HG02642 (cell line): ENCODE data around the gene USP28.
"Not testable (repeated sequence)": the region's sequence is repeated elsewhere in the genome, so short reads cannot be mapped to it uniquely, and the experiment has no call there.

ENCODE experiments used
- ATAC-seq: cut with Tn5 transposase; IDR thresholded peaks from one replicate; pipeline ENCODE4 v1.9.1; 2021; ENCODE audit warnings: mild to moderate bottlenecking; ENCODE audit not compliant: unreplicated experiment, poor library complexity

Gene USP28

DNA sequence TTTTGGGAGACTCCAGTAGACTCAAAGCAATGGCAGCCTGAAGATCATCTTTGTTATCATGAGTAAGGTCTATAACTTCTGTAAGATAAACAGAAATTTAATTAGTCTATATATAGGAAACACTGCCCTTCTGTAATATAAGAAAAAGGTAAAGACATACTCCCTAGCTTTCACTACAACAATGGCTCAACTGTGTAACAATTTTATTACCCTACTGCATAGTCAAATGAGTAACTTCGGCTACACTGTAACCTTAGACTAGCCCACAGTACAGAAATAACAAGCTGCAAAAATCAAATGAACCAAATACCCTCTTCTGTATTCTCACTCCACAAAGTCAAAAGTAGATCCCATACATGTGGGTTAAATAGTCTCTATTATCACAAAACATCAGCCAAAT, 33.7 kb downstream of the USP28 start:
- ATAC-seq: peak; percentile 19

GRCh38 chr11:113840932-113841664, 34.3 kb downstream of the USP28 start:
- peak; percentile 42 for ATAC-seq

DNA sequence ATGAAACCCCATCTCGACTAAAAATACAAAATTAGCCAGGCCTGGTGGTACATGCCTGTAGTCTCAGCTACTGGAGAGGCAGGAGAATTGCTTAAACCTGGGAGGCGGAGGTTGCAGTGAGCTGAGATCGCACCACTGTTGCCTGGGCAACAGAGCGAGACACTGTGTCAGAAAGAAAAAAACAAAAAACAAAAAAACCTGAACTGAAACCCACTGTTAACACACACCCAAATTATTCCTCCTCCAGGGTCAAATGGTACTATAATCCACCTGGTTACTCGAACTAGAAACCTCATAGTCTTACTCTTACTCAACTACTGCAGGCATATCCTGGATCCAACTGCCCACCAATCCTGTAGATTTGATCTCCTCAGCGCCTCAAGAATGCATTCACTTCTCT, 35.5 kb downstream of the USP28 start:
- peak; percentile 89 for ATAC-seq

DNA sequence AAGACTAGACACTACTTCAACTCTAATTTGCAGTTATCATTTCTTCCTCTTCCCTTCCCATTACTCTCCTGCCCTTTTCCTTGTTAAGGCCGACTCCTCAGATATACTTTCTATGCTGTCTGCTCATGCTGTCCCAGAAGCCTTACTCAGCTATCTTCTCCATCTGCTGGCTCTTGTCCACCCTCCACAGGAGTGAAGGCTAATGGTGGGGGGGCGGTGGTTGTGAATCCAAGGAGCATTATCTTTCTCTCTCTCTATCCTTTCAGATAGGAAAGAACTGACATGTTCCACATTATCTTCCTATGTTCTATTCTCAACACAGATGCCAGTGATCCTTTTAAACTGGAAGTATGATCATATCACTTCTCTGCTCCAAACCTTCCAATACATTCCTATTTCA, 37.4 kb downstream of the USP28 start:
- ATAC-seq: no peak

- no peak for ATAC-seq
Measured at GRCh38 chr11:113835306-113835705, 40.1 kb downstream of the USP28 start.

GRCh38 chr11:113833151-113833550, 42.2 kb downstream of the USP28 start:
- no peak for ATAC-seq

DNA sequence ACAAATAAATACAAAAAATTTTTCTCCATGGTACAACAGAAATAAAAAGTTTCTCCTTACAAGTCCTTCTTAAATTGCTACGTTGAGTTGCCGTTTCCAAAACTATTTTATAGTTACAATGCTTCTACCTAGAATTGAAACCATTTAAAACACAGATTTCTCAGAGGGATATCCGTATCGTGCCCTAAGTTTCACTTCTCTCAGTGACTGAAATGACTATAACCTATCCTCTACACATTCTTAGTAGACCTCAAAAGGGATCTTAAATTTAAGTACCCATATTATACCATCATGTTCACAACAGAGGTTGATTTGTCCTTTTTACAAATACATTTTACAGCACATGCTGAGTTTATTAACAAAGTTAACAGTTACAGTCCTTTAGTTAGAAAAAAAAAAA, 44.1 kb downstream of the USP28 start:
- ATAC-seq: peak; percentile 89

- no peak for ATAC-seq
Measured at GRCh38 chr11:113829751-113830150, 45.6 kb downstream of the USP28 start.

GRCh38 chr11:113828191-113828590, 47.2 kb downstream of the USP28 start:
- ATAC-seq: no peak

DNA sequence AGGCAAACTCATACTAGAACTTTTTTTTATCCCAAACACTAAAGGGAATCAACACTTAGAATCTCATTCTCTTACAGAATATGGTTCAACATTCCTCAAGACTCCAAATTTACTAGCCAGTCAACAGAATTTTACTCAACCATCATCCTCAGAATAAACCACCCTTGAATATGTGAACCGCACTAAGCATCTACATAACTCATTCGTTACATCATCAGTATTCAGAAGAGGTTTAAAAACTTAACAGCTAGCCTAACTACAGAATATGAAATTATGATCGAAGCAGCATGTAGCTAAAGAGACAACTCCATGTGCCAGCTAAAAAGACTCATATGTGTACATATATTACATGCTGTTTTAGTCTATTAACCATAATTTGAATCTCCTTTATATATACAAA, 47.9 kb downstream of the USP28 start:
- ATAC-seq: no peak

- no peak for ATAC-seq
Measured at GRCh38 chr11:113818426-113818825, 56.9 kb downstream of the USP28 start.

- no peak for ATAC-seq
Measured at GRCh38 chr11:113817626-113818025, 57.7 kb downstream of the USP28 start.

GRCh38 chr11:113817162-113817561, 58.2 kb downstream of the USP28 start:
- ATAC-seq: no peak

- ATAC-seq: no peak
Measured at GRCh38 chr11:113814181-113814580, 61.2 kb downstream of the USP28 start.

- ATAC-seq: no peak
Measured at GRCh38 chr11:113808931-113809330, 66.4 kb downstream of the USP28 start.

GRCh38 chr11:113806406-113806805, 69.0 kb downstream of the USP28 start:
- ATAC-seq: no peak

DNA sequence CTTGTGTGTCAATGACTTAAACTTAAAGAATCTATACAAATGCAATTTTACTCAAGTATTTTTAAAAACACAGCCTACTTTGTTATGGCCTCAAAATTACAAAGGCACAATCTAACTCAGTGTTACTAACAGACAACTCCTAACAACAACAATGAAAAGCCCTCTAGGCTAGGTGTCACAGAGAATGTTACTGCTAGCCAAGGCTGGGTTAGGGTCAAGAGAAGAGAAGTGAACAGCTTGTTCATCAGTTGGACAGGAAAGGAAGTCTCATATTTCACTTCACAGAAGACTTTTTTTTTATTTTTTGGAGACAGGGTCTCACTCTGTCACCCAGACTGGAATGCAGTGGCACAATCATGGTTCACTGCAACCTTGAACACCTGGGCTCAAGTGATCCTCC, 69.7 kb downstream of the USP28 start:
- ATAC-seq: no peak

DNA sequence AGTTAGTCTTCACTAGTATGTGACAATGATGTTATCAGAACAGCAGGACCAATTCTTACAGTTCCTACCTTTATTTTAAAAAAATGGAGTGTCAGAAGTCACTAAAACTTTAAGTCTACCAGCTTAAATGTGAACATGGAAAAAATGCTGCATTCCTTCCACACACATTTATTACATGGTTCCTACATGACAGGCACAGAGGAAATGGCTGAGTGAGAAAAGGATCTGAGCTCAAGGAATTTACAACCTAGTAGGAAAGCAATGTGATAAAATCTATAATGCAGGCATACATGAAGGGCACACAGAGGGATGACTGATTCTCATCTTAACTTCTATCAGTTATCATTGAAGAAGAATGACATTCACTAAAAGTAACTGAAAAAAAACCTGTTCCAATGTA, 72.8 kb downstream of the USP28 start:
- ATAC-seq: no peak

- ATAC-seq: peak; percentile 71
Measured at GRCh38 chr11:113796663-113797259, 78.6 kb downstream of the USP28 start.

DNA sequence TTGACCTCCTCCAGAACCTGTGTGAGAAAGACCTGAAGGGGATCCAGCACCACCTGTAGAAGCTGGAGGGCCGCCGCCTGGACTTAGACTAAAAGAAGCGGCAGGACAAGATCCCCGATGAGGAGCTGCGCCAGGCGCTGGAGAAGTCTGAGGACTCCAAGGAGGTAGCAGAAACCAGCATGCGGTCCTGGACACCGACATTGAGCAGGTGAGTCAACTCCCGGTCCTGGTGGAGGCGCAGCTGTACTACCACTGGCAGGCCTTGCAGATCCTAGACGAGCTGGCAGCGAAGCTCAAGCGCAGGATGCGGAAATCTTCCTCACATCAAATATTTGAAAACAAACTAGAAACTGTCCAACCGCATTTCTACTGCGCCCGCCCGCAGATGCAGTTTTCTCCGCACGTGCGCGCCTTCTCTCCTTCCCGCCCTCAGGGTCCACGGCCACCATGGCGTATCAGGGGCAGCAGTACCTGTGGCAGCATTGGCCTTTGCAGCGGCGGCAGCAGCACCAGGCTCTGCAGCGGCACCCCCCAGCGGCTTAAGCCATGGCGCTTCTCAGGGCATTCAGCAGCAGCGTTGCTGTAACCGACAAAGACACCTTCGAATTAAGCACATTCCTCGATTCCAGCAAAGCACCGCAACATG, 85.6 kb downstream of the USP28 start:
- no peak for ATAC-seq

- ATAC-seq: not testable (repeated sequence)
Measured at GRCh38 chr11:113789016-113789415, 86.4 kb downstream of the USP28 start.

- no peak for ATAC-seq
Measured at GRCh38 chr11:113782134-113782533, 93.2 kb downstream of the USP28 start.
